MM.1S (cell line): Measurements from ENCODE around the gene CSNK1D.

Experiments used
- DNase-seq: peaks from one replicate; pipeline ENCODE4 v3.0.0-alpha.2; 2015
- H2AFZ ChIP-seq: fragments of 300-600 bp; sonication (generic); 2 replicates; pipeline ENCODE4 v1.6.0; 2016; ENCODE audit warnings: antibody characterized with exemption, low read length
- H3F3A ChIP-seq: fragments of 300-600 bp; sonication (generic); 2 replicates; pipeline ENCODE4 v1.6.1; 2016; ENCODE audit warnings: mild to moderate bottlenecking, antibody characterized with exemption, low read length, moderate library complexity, mixed read lengths; ENCODE audit not compliant: insufficient read depth
- H3K27ac ChIP-seq: fragments of 300-600 bp; sonication (generic); 2 replicates; pipeline ENCODE4 v1.5.1; 2016; ENCODE audit warnings: mild to moderate bottlenecking, low read length
- H3K27me3 ChIP-seq: fragments of 300-600 bp; sonication (generic); replicated peaks from 2 replicates; pipeline ENCODE4 v1.6.0; 2016; ENCODE audit warnings: low read length; ENCODE audit not compliant: insufficient read depth
- H3K36me3 ChIP-seq: fragments of 300-600 bp; sonication (generic); replicated peaks from 2 replicates; pipeline ENCODE4 v1.6.1; 2016; ENCODE audit warnings: mild to moderate bottlenecking, low read length, mixed read lengths; ENCODE audit not compliant: insufficient read depth
- H3K4me1 ChIP-seq: fragments of 300-600 bp; sonication (generic); 2 replicates; pipeline ENCODE4 v1.6.1; 2016; ENCODE audit warnings: low read length, mixed read lengths
- H3K4me2 ChIP-seq: fragments of 300-600 bp; sonication (generic); 2 replicates; pipeline ENCODE4 v1.6.0; 2016; ENCODE audit warnings: low read depth, low read length
- H3K4me3 ChIP-seq: fragments of 300-600 bp; sonication (generic); 2 replicates; pipeline ENCODE4 v1.5.1; 2016; ENCODE audit warnings: low read length, mixed read lengths
- H3K79me2 ChIP-seq: fragments of 300-600 bp; sonication (generic); 2 replicates; pipeline ENCODE4 v1.6.1; 2016; ENCODE audit warnings: mixed run types, low read length, mixed read lengths
- H3K9ac ChIP-seq: fragments of 300-600 bp; sonication (generic); 2 replicates; pipeline ENCODE4 v1.6.1; 2016; ENCODE audit warnings: low read length, mixed read lengths
- H3K9me2 ChIP-seq: fragments of 300-600 bp; sonication (generic); replicated peaks from 2 replicates; pipeline ENCODE4 v1.6.1; 2016; ENCODE audit warnings: mild to moderate bottlenecking, low read length, mixed read lengths; ENCODE audit not compliant: insufficient read depth
- H3K9me3 ChIP-seq: fragments of 300-600 bp; sonication (generic); replicated peaks from 2 replicates; pipeline ENCODE4 v1.6.1; 2016; ENCODE audit warnings: mild to moderate bottlenecking, low read length, mixed read lengths; ENCODE audit not compliant: insufficient read depth
- H4K20me1 ChIP-seq: fragments of 300-600 bp; sonication (generic); 2 replicates; pipeline ENCODE4 v1.6.1; 2016; ENCODE audit warnings: mild to moderate bottlenecking, low read length, moderate library complexity, mixed read lengths; ENCODE audit not compliant: insufficient read depth
- EZH2 ChIP-seq: fragments of 300-600 bp; sonication (generic); optimal IDR thresholded peaks from 2 replicates; pipeline ENCODE3; 2017; ENCODE audit warnings: low read depth, mild to moderate bottlenecking, antibody characterized with exemption, low read length, mixed read lengths
- EZH2phosphoT487 ChIP-seq: fragments of 300-600 bp; sonication (generic); IDR thresholded peaks from 2 replicates; pipeline ENCODE4 v1.6.1; 2018; ENCODE audit warnings: antibody characterized with exemption, low read length
- TF ChIP-seq, protein P1 (sequence below): fragments of 300-600 bp; sonication (generic); IDR thresholded peaks from 2 replicates; pipeline ENCODE4 v1.5.1; 2016; ENCODE audit warnings: antibody characterized with exemption, low read length, mixed read lengths

The CSNK1D gene

DNA sequence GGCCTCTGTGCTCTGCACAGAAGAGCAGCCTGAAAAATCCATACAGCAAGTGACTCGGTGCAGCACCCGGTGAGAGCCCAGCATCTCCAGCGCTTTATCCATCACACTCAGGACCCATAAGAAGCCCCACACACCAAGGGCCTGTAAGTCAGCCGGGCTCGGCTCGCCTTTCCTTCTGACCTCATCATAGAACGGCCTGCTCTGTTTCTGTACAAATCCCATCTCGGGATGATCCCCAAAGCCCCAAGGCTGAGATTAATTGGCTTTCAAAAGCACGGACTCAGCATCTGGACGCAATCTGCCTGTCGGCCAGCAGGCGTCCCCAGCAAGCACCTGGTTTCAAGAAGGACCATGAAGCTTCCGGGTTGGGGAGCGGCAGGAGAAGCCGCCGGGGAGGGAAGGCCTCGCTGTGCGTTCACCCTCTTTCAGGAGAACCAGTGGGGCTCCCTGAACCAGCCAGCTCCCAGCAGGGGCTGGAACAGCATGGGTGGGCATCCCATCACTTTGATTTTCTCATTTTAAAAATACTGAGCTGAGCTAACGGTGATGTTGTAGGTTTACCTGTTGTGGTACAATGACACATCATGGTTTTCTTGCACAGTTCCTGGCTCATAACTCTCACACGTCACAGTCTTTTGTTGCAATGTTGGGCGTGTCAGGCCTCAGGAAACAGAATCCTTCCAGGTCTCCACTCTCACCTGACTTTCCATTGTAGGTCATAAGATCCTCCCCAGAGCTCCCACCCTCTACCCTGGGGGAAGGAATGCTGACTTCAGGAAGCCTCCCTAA lies 67.6 kb downstream of the CSNK1D start:
- Histone ChIP-seq H3K9ac (peak overlapping the region; percentile 60), H3K9me3 (no peaks in the 10 kb centered on the region), H3K9me2 (no peaks in the 10 kb centered on the region), H2AFZ (peak overlapping the region; percentile 77), H3K4me3 (peak overlapping the region; percentile 29; the same call in 1 of the 2 replicates), H3F3A (no peaks in the 10 kb centered on the region; the same call in 1 of the 2 replicates), H3K4me2 (peak overlapping the region; percentile 80), H4K20me1 (no peaks in the 10 kb centered on the region), H3K27me3 (no peaks in the 10 kb centered on the region), H3K4me1 (peaks cover 12% of the 10 kb centered on the region), H3K79me2 (0 out of 2 replicates have a peak, but pooled peaks cover under 1% of the 10 kb centered on the region), H3K27ac (peak overlapping the region; percentile 72), H3K36me3 (no peaks in the 10 kb centered on the region)
- no peak for TF ChIP-seq EZH2phosphoT487
- TF ChIP-seq EZH2: no peak
- TF ChIP-seq, protein P1, sequence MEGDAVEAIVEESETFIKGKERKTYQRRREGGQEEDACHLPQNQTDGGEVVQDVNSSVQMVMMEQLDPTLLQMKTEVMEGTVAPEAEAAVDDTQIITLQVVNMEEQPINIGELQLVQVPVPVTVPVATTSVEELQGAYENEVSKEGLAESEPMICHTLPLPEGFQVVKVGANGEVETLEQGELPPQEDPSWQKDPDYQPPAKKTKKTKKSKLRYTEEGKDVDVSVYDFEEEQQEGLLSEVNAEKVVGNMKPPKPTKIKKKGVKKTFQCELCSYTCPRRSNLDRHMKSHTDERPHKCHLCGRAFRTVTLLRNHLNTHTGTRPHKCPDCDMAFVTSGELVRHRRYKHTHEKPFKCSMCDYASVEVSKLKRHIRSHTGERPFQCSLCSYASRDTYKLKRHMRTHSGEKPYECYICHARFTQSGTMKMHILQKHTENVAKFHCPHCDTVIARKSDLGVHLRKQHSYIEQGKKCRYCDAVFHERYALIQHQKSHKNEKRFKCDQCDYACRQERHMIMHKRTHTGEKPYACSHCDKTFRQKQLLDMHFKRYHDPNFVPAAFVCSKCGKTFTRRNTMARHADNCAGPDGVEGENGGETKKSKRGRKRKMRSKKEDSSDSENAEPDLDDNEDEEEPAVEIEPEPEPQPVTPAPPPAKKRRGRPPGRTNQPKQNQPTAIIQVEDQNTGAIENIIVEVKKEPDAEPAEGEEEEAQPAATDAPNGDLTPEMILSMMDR: peak; percentile 89
- peak; percentile 88 for DNase-seq

DNA sequence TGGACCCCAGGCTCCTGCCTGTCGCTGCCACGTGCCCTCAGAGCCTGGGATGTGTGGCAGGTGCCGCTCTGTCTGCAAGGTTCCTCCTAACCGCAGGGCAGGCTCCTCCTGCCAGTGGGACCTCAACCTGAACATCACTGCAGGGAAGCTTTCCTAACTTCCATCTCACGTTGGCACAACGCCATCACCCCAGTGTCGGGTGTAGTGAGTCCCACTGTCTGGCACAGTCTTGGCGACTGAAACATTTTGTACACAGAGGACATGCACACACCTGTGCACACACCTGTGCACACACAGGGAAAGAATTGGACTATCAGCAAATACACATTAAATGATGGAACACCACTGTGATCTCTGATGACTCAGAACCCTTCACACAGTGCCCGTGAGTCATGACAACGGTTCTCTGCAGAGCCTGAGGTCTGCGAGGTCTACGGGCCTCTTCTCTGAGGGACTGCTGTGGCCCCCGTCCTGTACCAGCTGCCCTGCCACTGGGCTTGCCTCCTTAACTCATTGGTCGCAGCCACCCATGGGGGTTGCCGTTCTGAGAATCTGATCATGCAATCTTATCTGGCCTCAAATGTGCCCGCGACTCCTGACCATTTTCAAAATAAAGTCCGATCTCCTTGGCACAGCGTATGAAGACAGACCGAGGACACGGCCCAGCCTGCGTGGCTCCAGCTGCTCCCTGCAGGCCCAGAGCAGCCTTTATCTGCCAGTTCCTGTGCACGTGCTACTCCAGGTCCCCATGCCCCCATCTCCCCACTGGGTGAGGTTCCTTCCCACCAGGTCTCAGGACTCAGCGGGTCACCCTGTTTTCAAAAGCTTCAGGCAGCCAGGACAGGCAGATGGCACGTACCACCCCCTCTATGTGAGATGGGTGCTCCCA lies 68.4 kb downstream of the CSNK1D start:
- Histone ChIP-seq H3K27ac (no peak overlapping the region), H4K20me1 (no peaks in the 10 kb centered on the region), H3K9me2 (no peaks in the 10 kb centered on the region), H3K4me2 (no peak overlapping the region; the same call in 1 of the 2 replicates), H3K9me3 (no peaks in the 10 kb centered on the region), H3K79me2 (no peaks in the 10 kb centered on the region), H3K9ac (no peak overlapping the region), H3K4me3 (no peak overlapping the region), H3K27me3 (no peaks in the 10 kb centered on the region), H3K4me1 (peaks cover 12% of the 10 kb centered on the region), H3F3A (no peaks in the 10 kb centered on the region; the same call in 1 of the 2 replicates), H2AFZ (no peak overlapping the region), H3K36me3 (no peaks in the 10 kb centered on the region)
- no peak for TF ChIP-seq EZH2
- no peak for TF ChIP-seq EZH2phosphoT487
- TF ChIP-seq, protein P1: no peak
- no peak for DNase-seq

DNA sequence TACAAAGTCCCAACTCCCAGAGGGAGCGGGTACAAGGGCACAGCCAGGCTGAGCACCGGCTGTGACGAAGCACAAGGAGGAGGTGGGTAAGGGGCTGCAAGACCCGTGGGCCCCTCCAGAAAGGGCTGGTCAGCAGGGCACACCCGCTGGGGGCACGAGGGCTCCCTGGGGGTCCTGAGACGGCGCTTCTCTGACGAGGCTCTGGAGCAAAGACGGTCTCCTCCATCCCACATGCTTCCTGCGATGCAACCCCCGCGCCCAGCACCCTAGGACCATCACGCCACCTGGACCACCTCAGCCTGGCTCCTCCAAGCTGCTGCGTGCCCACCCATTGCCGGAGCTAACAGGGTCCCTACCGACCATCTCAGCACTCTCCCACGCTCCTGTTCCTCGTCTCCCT lies 69.6 kb downstream of the CSNK1D start:
- H3F3A ChIP-seq: no peaks in the 10 kb centered on the region; the same call in 1 of the 2 replicates
- H3K36me3 ChIP-seq: no peaks in the 10 kb centered on the region
- H4K20me1 ChIP-seq: no peaks in the 10 kb centered on the region
- no peak overlapping the region for H2AFZ ChIP-seq
- H3K9ac ChIP-seq: no peak overlapping the region
- H3K9me2 ChIP-seq: no peaks in the 10 kb centered on the region
- no peaks in the 10 kb centered on the region for H3K27me3 ChIP-seq
- H3K4me2 ChIP-seq: no peak overlapping the region
- H3K4me3 ChIP-seq: no peak overlapping the region
- no peak for DNase-seq
- H3K79me2 ChIP-seq: no peaks in the 10 kb centered on the region
- H3K4me1 ChIP-seq: peaks cover 12% of the 10 kb centered on the region
- TF ChIP-seq EZH2: no peak
- TF ChIP-seq EZH2phosphoT487: no peak
- TF ChIP-seq, protein P1: no peak
- no peaks in the 10 kb centered on the region for H3K9me3 ChIP-seq
- no peak overlapping the region for H3K27ac ChIP-seq
